ENCODE data around the gene MYL4. TPM values are rescaled to one million over a fixed set of nuclear protein-coding genes. Genes with fewer than 3 reads are reported as not detected.

MYL4 gene
- total RNA-seq, 3 donors from 2014 or later (not counting 1 experiment from before 2014, with no cell fraction given) = 0.33 TPM; not detected in 2

- H3K4me3 ChIP-seq (ENCODE audit: low read length) = no peak overlapping the region
- DNase-seq (no peak), ATAC-seq (no peak)
- Mint-ChIP-seq H3K4me3 (peak overlapping the region; percentile 91), H3K4me1 (peaks cover 47 to 57% of the 10 kb centered on the region in 2 donors), H3K36me3 (no peaks in the 10 kb centered on the region), H3K27me3 (ENCODE audit: low read depth in 2 of 2) (no peaks in the 10 kb centered on the region), H3K9me3 (no peaks in the 10 kb centered on the region), H3K27ac (peak overlapping the region; percentile 97 to 98)
- TF ChIP-seq CTCF (IDR thresholded peaks at IDR 0.05) = no peak
- peaks cover 30% of the 10 kb centered on the region for H3K4me1 ChIP-seq (ENCODE audit: control insufficient read depth, insufficient read depth, low read length)
- no peaks in the 10 kb centered on the region for H3K27me3 ChIP-seq (ENCODE audit: control insufficient read depth, insufficient read depth, low read length)
- intact Hi-C loops (cut with micrococcal nuclease) = no loop called here
- 100% methylated on average over 1 of the region's 4 CpGs for WGBS (ENCODE audit: insufficient coverage)
- H3K36me3 ChIP-seq (ENCODE audit: control insufficient read depth, insufficient read depth, low read length) = no peaks in the 10 kb centered on the region
- no peak overlapping the region for H3K27ac ChIP-seq (ENCODE audit: low read length)
- H3K9me3 ChIP-seq (ENCODE audit: control insufficient read depth, insufficient read depth, low read length) = no peaks in the 10 kb centered on the region
These were observed 18.9 kb upstream of the MYL4 start for GRCh38 chr17:47190243-47190642.

DNA sequence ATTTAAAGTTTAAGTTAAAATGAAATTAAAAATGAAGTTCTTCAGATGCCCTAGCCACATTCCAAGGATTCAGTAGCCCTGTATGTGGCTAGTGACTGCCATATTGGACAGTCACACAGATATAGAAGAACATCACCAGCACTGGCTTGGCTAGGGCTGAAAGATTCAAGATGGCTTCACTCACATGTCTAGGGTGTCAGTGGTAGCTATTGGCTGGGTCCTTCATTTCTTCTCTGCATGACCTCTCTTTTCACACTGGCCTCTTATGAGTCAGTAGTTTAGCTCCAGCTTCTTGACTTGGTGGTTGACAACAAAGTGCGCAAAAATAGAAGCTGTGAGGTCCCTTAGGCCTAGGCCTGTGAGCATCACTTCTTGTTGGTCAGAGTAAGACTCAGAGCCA is 18.4 kb upstream of the MYL4 start:
- no peak for ATAC-seq
- no peak for TF ChIP-seq CTCF (IDR thresholded peaks at IDR 0.05)
- Mint-ChIP-seq H3K4me3 (no peak overlapping the region), H3K27me3 (ENCODE audit: low read depth in 2 of 2) (peaks cover 0 to 2% of the 10 kb centered on the region in 2 donors), H3K9me3 (no peaks in the 10 kb centered on the region), H3K27ac (no peak overlapping the region), H3K36me3 (no peaks in the 10 kb centered on the region), H3K4me1 (peaks cover 47 to 56% of the 10 kb centered on the region in 2 donors)
- H3K27me3 ChIP-seq (ENCODE audit: control insufficient read depth, insufficient read depth, low read length) = no peaks in the 10 kb centered on the region
- intact Hi-C loops (cut with micrococcal nuclease) = no loop called here
- H3K4me3 ChIP-seq (ENCODE audit: low read length) = no peak overlapping the region
- no peak for DNase-seq
- peaks cover 30% of the 10 kb centered on the region for H3K4me1 ChIP-seq (ENCODE audit: control insufficient read depth, insufficient read depth, low read length)
- no peaks in the 10 kb centered on the region for H3K9me3 ChIP-seq (ENCODE audit: control insufficient read depth, insufficient read depth, low read length)
- 100% methylated on average over 1 of the region's 1 CpG for WGBS (ENCODE audit: insufficient coverage)
- no peak overlapping the region for H3K27ac ChIP-seq (ENCODE audit: low read length)
- H3K36me3 ChIP-seq (ENCODE audit: control insufficient read depth, insufficient read depth, low read length) = no peaks in the 10 kb centered on the region

DNA sequence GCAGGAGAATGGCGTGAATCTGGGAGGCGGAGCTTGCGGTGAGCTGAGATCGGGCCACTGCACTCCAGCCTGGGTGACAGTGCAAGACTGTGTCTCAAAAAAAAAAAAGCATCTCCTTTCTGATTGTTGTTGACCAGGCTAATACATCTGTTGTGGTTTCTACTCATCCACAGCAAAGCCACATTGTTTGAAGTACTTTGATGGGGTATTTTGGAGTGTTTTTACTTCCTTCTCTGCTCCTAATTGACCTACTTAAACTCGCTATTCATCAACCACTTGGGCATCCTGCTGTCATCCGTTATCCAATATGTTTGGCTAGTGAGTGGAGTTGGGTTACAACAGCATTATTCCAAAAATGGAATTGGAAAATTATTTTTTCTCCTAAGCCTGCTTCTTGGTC is 16.6 kb upstream of the MYL4 start:
- H3K9me3 ChIP-seq (ENCODE audit: control insufficient read depth, insufficient read depth, low read length) = no peaks in the 10 kb centered on the region
- H3K36me3 Mint-ChIP-seq = no peaks in the 10 kb centered on the region
- peak overlapping the region; percentile 5 for H3K4me3 Mint-ChIP-seq
- ATAC-seq (no peak), DNase-seq (peak in 1 of 2 donors; percentile 47)
- peaks cover 0 to 2% of the 10 kb centered on the region in 2 donors for H3K27me3 Mint-ChIP-seq (ENCODE audit: low read depth in 2 of 2)
- WGBS (ENCODE audit: insufficient coverage) = 31% methylated on average over 4 of the region's 6 CpGs
- H3K27ac ChIP-seq (ENCODE audit: low read length) = peak overlapping the region; percentile 6
- no peaks in the 10 kb centered on the region for H3K9me3 Mint-ChIP-seq
- H3K27me3 ChIP-seq (ENCODE audit: control insufficient read depth, insufficient read depth, low read length) = no peaks in the 10 kb centered on the region
- H3K36me3 ChIP-seq (ENCODE audit: control insufficient read depth, insufficient read depth, low read length) = no peaks in the 10 kb centered on the region
- H3K27ac Mint-ChIP-seq = peak overlapping the region; percentile 70 to 81
- H3K4me1 ChIP-seq (ENCODE audit: control insufficient read depth, insufficient read depth, low read length) = peaks cover 25% of the 10 kb centered on the region
- no peak for TF ChIP-seq CTCF (IDR thresholded peaks at IDR 0.05)
- intact Hi-C loops (cut with micrococcal nuclease) = no loop called here
- peaks cover 35 to 42% of the 10 kb centered on the region in 2 donors for H3K4me1 Mint-ChIP-seq
- no peak overlapping the region for H3K4me3 ChIP-seq (ENCODE audit: low read length)

- Mint-ChIP-seq H3K36me3 (no peaks in the 10 kb centered on the region), H3K4me3 (no peak overlapping the region), H3K27me3 (ENCODE audit: low read depth in 2 of 2) (peaks cover 0 to 2% of the 10 kb centered on the region in 2 donors), H3K4me1 (peaks cover 26 to 31% of the 10 kb centered on the region in 2 donors), H3K27ac (peak overlapping the region in 1 of 2 donors; percentile 81), H3K9me3 (no peaks in the 10 kb centered on the region)
- Histone ChIP-seq H3K36me3 (ENCODE audit: control insufficient read depth, insufficient read depth, low read length) (no peaks in the 10 kb centered on the region), H3K27ac (ENCODE audit: low read length) (no peak overlapping the region), H3K27me3 (ENCODE audit: control insufficient read depth, insufficient read depth, low read length) (no peaks in the 10 kb centered on the region), H3K4me1 (ENCODE audit: control insufficient read depth, insufficient read depth, low read length) (peaks cover 19% of the 10 kb centered on the region), H3K4me3 (ENCODE audit: low read length) (no peak overlapping the region), H3K9me3 (ENCODE audit: control insufficient read depth, insufficient read depth, low read length) (no peaks in the 10 kb centered on the region)
- DNase-seq (no peak), ATAC-seq (no peak)
- TF ChIP-seq CTCF (IDR thresholded peaks at IDR 0.05) = no peak
- 98% methylated on average over 4 of the region's 4 CpGs for WGBS (ENCODE audit: insufficient coverage)
- intact Hi-C loops (cut with micrococcal nuclease) = no loop called here
These were observed 15.1 kb upstream of the MYL4 start for GRCh38 chr17:47193931-47194511.

All from natural killer cell (primary cell).